ENCODE data around the gene POLD3. TPM values are rescaled to one million over a fixed set of nuclear protein-coding genes. Genes with fewer than 3 reads are reported as not detected.
"Not testable (repeated sequence)": the region's sequence is repeated elsewhere in the genome, so short reads cannot be mapped to it uniquely, and the experiment has no call there.

POLD3 gene
- total RNA-seq, 4 donors from 2014 or later, result 5.1 to 13.8 (median 11.9) TPM

DNA sequence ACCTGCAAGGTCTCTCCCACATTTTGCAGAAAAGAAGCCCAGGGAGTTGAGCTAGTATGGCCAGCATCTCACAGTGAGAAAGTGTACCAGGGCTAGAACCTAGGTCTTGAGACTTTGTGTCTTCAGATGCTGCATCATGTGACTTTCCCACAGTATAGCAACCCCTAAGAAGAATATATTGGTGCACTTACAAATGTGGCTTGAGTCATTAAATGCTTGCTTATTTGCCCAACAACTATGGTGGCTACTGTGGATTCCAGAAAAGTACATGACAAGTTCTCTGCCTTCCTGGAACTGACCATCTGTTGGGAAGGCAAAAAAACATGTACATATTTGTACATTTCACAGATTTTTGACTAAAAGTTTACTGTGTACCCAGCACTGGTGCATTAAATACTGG lies 55.0 kb downstream of the POLD3 start:
- Histone ChIP-seq H3K9me3 (no peaks in the 10 kb centered on the region), H3K4me3 (no peak overlapping the region), H3K27me3 (no peaks in the 10 kb centered on the region), H3K4me1 (no peaks in the 10 kb centered on the region), H3K27ac (peak overlapping the region in 2 of 4 donors; percentile 32 to 44), H3K36me3 (peaks cover 0 to 52% (median 0%) of the 10 kb centered on the region in 3 donors)
- no peak for DNase-seq
- TF ChIP-seq, protein P1, sequence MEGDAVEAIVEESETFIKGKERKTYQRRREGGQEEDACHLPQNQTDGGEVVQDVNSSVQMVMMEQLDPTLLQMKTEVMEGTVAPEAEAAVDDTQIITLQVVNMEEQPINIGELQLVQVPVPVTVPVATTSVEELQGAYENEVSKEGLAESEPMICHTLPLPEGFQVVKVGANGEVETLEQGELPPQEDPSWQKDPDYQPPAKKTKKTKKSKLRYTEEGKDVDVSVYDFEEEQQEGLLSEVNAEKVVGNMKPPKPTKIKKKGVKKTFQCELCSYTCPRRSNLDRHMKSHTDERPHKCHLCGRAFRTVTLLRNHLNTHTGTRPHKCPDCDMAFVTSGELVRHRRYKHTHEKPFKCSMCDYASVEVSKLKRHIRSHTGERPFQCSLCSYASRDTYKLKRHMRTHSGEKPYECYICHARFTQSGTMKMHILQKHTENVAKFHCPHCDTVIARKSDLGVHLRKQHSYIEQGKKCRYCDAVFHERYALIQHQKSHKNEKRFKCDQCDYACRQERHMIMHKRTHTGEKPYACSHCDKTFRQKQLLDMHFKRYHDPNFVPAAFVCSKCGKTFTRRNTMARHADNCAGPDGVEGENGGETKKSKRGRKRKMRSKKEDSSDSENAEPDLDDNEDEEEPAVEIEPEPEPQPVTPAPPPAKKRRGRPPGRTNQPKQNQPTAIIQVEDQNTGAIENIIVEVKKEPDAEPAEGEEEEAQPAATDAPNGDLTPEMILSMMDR (IDR thresholded peaks at IDR 0.05), result no peak
- TF ChIP-seq POLR2A (IDR thresholded peaks at IDR 0.05), result no peak
- intact Hi-C loops (cut with DNase I), result no loop called here

DNA sequence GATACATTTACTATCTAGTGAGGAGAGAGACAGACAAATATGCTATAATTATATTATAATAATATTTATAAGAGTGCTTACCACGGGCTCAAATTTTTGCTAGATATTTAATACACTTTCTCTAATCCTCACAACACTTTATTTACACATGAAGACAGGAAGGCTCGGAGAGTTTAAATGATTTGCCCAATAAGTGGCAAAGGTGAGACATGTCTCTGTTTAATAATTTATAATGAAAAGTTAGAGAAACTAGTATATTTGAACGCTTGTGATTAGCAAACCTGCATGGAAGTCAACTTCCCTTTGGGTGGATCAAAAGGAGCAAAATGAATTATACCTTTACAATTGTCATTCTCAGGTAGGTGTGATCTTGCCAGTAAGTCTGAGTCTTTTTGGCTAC lies 55.4 kb downstream of the POLD3 start:
- 87 to 89% methylated on average over 3 of the region's 3 CpGs for WGBS, 2 donors
- peaks cover 0 to 48% (median 0%) of the 10 kb centered on the region in 3 donors for H3K36me3 ChIP-seq
- H3K27me3 ChIP-seq, result no peaks in the 10 kb centered on the region
- H3K4me1 ChIP-seq, result no peaks in the 10 kb centered on the region
- no peaks in the 10 kb centered on the region for H3K9me3 ChIP-seq
- intact Hi-C loops (cut with DNase I), result no loop called here
- no peak overlapping the region for H3K4me3 ChIP-seq
- TF ChIP-seq, protein P1 (IDR thresholded peaks at IDR 0.05), result no peak
- no peak for TF ChIP-seq POLR2A (IDR thresholded peaks at IDR 0.05)
- DNase-seq, result no peak
- peak overlapping the region in 3 of 4 donors; percentile 24 to 66 (median 44) for H3K27ac ChIP-seq

DNA sequence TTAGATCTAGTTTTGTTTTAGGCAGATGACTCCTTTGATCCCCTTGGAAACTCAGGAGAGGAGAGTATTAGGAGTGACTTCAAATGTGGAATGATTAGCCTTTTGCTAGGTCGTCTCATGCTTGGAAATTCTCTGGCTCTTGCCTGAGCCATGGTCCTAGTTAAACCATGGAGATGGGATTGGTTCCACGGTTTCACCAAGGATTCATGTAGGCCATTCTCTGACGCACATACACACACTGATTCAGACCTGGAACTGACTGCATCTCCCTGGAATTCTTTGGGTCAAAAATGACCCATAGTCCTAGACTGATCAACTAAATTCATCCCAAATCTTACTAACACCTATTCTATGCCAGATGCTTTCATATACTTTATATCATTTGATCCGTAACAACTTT lies 56.5 kb downstream of the POLD3 start:
- no peak for DNase-seq
- intact Hi-C loops (cut with DNase I), result no loop called here
- WGBS, 2 donors, result 86 to 91% methylated on average over 4 of the region's 4 CpGs
- no peak for TF ChIP-seq POLR2A (IDR thresholded peaks at IDR 0.05)
- TF ChIP-seq, protein P1 (IDR thresholded peaks at IDR 0.05), result no peak
- H3K27me3 ChIP-seq, result no peaks in the 10 kb centered on the region
- H3K4me1 ChIP-seq, result no peaks in the 10 kb centered on the region
- H3K27ac ChIP-seq, result peak overlapping the region in 3 of 4 donors; percentile 24 to 66 (median 44)
- H3K36me3 ChIP-seq, result peaks cover 0 to 41% (median 0%) of the 10 kb centered on the region in 3 donors
- no peaks in the 10 kb centered on the region for H3K9me3 ChIP-seq
- H3K4me3 ChIP-seq, result no peak overlapping the region

DNA sequence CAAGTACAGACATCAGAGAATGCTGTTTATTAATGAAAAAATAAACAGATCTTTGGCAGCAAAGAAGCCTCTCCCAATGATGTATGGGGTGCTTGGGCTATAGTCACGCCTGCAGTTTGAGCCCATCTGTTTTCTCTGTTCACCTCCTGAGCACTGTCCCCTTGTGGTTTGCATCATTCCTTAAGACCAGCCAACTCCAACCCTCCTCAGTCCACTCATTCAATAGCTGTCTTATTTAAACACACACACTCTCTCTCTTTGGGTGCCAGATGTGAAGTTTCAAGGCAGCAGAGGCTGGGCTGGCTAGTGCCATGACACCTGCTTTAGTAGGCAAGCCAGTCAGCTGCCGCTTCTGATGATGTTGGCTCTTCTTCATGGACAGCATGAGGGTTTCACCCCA lies 58.1 kb downstream of the POLD3 start:
- Histone ChIP-seq H3K4me3 (no peak overlapping the region), H3K4me1 (no peaks in the 10 kb centered on the region), H3K27ac (peak overlapping the region in 2 of 4 donors; percentile 30 to 66), H3K36me3 (peaks cover 0 to 37% (median 0%) of the 10 kb centered on the region in 3 donors), H3K9me3 (no peaks in the 10 kb centered on the region), H3K27me3 (no peaks in the 10 kb centered on the region)
- intact Hi-C loops (cut with DNase I), result no loop called here
- DNase-seq, result no peak
- TF ChIP-seq, protein P1 (IDR thresholded peaks at IDR 0.05), result no peak
- no peak for TF ChIP-seq POLR2A (IDR thresholded peaks at IDR 0.05)
- 45 to 89% methylated on average over 1 to 2 of the region's 2 CpGs for WGBS, 2 donors

DNA sequence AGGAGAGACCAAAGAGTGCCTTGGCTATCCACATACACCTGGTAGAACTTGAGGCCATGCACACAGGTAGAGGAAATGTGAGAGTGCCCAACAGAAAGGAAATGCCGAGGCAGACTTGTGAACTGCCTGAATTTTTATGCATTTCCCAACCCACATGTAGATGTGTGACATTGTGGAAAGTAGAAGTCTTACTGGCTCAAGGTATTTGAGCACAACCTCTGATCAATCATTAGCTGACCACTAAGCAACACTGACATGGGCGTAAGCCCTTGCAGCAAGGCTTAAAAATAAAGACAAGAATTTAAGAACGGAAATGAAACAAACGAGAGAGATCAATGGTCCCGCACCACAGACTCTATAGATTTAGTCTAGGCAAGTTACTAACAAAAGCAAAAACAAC lies 62.6 kb downstream of the POLD3 start:
- H3K27me3 ChIP-seq, result no peaks in the 10 kb centered on the region
- intact Hi-C loops (cut with DNase I), result no loop called here
- no peak overlapping the region for H3K27ac ChIP-seq
- no peak overlapping the region for H3K4me3 ChIP-seq
- no peak for TF ChIP-seq POLR2A (IDR thresholded peaks at IDR 0.05)
- TF ChIP-seq, protein P1 (IDR thresholded peaks at IDR 0.05), result no peak
- H3K36me3 ChIP-seq, result peaks cover 0 to 15% (median 0%) of the 10 kb centered on the region in 3 donors
- no peaks in the 10 kb centered on the region for H3K9me3 ChIP-seq
- no peak for DNase-seq
- no peaks in the 10 kb centered on the region for H3K4me1 ChIP-seq
- WGBS, 2 donors, result 90 to 98% methylated on average over 5 of the region's 5 CpGs

DNA sequence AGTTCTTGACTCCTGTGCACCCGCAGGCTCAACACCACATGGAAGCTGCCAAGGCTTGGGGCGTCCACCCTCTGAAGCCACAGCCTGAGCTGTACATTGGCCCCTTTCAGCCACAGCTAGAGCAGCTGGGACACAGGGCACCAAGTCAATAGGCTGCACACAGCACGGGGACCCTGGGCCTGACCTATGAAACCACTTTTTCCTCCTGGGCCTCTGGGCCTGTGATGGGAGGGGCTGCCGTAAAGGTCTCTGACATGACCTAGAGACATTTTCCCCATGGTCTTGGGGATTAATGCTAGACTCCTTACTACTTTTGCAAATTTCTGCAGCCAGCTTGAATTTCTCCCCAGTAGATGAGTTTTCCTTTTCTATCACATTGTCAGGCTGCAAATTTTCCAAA lies 66.7 kb downstream of the POLD3 start:
- H3K9me3 ChIP-seq; intact Hi-C loops (cut with DNase I); H3K4me3 ChIP-seq; DNase-seq; H3K4me1 ChIP-seq; H3K27ac ChIP-seq; H3K36me3 ChIP-seq; H3K27me3 ChIP-seq: not testable (repeated sequence)
- 100% methylated on average over 1 of the region's 4 CpGs for WGBS, 2 donors

Measured in esophagus squamous epithelium (tissue), 5 donors.